Activated T-cell treated with anti-CD3 and anti-CD28 coated beads for 48 hours (primary cell): Measurements from ENCODE around the gene CPT1B.
"Not testable (repeated sequence)": the region's sequence is repeated elsewhere in the genome, so short reads cannot be mapped to it uniquely, and the experiment has no call there.

Source experiments
- DNase-seq: peaks from one replicate; pipeline ENCODE4 v3.0.0-alpha.2; 2020; ENCODE audit warnings: low read depth

CPT1B gene

DNA sequence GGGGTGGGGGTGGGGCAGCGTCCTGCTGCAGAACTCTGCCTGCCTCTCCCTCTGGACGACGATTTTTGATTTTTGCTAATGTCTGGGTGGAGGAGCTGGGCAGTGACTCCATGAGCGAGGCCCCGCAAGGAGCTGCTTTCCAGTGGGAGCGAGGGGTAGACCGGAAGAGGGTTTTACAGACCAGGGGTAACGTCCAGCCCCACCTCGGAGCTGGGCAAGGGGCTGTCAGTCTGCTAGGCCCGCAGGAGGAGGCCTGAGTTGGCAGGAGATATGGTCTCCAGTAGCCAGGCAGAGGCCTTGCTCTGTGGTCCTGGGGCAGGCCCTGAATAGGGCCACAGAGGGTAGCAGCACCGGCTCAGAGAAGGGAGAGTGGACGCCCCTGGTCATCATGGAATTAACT is 31.4 kb upstream of the CPT1B start:
- DNase-seq = no peak

GRCh38 chr22:50608996-50609395 is 30.8 kb upstream of the CPT1B start:
- DNase-seq = no peak

- DNase-seq = not testable (repeated sequence)
Measured at GRCh38 chr22:50608058-50608840, 30.0 kb upstream of the CPT1B start.

DNA sequence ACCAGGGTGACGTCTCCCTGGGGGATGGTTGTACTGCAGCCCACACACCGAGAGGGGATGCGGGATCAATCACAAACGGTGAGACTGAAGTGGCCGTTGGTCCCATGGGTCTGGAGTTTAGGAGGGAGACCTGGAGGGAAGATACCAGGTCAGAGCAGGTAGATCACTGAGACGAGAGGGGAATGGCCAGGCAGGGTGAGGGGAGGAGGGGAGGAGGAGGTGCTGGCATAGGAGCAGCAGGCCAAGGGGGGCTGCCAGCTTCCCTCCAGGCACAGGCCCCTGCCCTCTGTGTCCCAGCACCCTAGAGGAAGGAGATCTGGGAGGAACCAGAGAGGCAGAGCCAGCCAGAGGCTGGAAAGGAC is 29.4 kb upstream of the CPT1B start:
- DNase-seq = no peak

- no peak for DNase-seq
Measured at GRCh38 chr22:50606946-50607658, 28.9 kb upstream of the CPT1B start.

DNA sequence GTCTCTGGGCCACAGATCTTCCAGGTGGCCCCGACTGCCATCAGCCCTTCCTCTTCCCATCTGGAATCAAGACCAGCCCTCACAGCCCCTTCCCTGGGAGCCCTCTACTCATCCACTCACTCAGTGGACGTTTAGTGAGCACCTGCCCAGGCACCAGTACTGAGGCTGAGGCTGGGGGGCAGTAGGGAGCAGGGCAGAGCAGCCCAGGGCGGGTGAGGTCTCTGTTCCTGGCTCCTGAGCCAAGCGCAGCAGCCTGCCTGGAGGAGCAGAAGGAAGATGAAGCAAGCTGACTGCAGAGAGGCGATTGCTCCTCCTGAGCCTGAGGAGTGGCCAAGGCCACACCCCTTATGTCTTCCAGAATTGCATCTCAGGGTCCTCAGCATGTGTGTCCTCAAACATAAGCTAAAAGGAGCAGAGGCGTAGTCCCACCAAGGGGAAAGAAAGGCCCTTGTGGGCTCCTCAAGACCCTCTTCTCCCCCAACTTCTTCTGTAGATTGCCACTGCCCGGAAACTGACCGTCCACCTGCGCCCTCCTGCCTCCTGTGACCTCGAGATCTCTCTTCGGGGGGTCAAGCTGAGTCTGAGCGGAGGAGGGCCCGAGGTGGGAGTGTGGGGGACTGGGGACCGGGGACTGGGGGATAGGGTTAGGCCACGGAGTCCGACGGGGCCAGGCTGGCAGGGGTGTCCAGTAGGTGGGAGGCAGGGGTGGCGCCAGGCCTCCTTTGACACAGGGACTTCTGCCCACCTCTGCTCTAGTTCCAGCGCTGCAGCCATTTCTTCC is 28.1 kb upstream of the CPT1B start:
- DNase-seq = no peak

DNA sequence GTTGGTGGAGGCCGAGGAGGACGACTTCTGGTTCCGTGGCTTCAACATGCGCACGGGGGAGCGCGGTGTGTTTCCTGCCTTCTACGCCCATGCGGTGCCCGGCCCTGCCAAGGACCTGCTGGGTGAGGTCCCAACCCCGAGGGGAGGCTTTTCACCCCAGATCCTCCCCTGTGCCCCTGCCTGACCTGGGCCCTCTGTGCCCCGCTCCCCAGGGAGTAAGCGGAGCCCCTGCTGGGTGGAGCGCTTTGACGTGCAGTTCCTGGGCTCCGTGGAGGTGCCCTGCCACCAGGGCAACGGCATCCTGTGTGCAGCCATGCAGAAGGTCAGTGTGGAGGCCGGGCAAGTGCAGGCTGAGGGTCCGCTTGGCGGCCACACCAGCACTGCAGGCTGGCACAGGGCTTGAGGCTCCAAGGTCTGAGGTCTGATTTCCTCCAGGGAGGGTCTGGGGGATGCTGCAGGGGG is 27.4 kb upstream of the CPT1B start:
- no peak for DNase-seq

- DNase-seq = no peak
Measured at GRCh38 chr22:50605002-50605612, 26.9 kb upstream of the CPT1B start.

DNA sequence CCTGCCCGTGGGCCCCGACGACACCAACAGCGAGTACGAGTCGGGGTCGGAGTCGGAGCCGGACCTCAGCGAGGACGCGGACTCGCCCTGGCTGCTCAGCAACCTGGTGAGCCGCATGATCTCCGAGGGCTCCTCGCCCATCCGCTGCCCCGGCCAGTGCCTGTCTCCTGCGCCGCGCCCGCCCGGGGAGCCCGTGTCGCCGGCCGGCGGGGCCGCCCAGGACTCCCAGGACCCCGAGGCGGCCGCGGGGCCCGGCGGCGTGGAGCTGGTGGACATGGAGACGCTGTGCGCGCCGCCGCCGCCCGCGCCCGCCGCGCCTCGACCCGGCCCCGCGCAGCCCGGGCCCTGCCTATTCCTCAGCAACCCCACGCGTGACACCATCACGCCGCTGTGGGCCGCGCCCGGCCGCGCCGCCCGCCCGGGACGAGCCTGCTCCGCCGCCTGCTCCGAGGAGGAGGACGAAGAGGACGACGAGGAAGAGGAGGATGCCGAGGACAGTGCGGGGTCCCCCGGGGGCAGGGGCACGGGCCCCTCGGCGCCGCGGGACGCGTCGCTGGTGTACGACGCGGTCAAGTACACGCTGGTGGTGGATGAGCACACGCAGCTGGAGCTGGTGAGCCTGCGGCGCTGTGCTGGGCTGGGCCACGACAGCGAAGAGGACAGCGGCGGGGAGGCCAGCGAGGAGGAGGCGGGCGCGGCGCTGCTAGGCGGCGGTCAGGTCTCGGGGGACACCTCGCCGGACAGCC is 26.2 kb upstream of the CPT1B start:
- no peak for DNase-seq

DNA sequence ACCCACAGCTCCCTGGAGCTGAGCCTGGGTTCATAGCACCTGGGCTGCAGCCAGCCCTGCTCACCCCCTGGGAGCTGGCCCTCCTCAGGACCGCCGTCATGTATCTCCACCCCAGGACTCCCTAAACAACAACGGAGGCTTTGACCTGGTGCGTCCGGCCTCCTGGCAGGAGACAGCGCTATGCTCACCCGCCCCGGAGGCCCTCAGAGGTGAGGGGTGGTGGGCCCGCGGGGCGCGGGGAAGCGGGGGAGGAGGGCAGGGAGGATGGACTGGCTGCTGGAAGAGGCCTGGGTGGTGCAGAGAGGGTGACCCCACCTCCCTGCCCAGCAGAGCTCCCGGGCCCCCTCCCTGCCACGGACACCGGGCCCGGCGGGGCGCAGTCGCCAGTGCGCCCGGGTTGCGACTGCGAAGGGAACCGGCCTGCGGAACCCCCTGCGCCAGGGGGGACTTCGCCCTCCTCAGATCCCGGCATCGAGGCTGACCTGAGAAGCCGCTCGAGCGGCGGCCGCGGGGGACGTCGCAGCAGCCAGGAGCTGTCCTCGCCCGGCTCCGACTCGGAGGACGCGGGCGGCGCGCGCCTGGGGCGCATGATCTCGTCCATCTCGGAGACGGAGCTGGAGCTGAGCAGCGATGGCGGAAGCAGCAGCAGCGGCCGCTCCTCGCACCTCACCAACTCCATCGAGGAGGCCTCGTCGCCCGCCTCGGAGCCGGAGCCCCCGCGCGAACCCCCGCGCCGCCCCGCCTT is 25.5 kb upstream of the CPT1B start:
- no peak for DNase-seq

GRCh38 chr22:50602338-50602700 is 24.1 kb upstream of the CPT1B start:
- DNase-seq = no peak

- DNase-seq = no peak
Measured at GRCh38 chr22:50601669-50602337, 23.6 kb upstream of the CPT1B start.

DNA sequence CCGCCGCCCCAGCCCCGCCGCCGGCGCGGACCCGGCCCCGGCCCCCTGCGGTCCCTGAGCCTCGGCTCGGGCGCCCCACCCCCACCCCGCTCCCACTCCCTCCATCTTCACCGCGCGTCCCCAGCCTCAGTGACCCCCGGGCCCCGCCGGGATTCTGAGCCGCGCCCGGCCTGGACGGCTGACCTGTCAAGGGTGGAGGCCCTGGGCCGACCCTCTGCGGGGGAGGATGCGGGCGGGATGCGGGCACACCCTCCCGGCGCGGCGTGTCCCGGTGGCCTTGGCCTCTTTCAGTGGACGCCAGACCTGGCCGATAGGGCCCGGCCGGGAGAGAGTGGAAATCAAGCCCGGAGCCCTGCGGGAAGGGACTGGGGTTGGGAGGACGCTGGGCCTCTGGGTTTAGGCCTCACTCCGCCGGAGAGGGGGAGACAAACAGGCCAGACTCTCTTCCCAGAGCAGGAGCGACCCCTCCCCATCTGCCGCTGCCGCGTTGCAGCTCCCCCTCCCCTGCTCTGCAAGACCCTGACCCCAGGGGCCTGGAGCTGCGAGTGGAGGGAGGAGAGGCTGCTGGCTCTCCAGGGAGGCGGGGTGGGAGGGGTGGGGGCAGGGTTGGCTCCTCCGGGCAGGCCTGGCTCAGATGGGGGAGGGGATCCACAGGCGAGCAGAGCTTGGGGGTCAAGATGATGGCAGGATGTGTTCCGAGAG is 22.9 kb upstream of the CPT1B start:
- no peak for DNase-seq

- no peak for DNase-seq
Measured at GRCh38 chr22:50600538-50600937, 22.3 kb upstream of the CPT1B start, which contains the start of gene MAPK8IP2. TSS of gene MAPK8IP2 (plus strand) at chr22:50600793. CDS start at chr22:50600819, 26 bp downstream.

GRCh38 chr22:50599816-50600455 is 21.7 kb upstream of the CPT1B start:
- peak; percentile 55 for DNase-seq

GRCh38 chr22:50597097-50597496 is 18.9 kb upstream of the CPT1B start:
- DNase-seq = no peak

GRCh38 chr22:50595189-50595588 is 17.0 kb upstream of the CPT1B start:
- DNase-seq = no peak

DNA sequence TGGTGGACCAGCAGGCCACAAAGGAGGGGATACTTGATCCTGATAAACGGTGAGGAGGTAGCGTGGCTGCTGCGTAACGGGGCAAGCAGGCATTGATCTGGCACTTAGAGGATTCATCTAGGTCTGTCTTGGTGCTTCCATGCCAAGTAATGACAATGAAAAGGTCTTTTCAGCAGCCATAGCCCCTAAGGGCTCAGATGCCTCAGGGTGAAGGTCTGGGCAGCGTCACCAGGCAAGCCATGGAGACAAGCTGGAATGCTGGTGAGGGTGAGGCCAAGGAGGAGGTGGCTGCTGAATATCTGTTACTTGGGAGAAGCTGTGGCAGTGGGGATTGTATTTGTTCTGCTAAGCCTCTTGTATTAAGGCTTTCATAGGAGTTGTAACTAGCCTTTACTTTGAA is 9.2 kb upstream of the CPT1B start:
- no peak for DNase-seq

DNA sequence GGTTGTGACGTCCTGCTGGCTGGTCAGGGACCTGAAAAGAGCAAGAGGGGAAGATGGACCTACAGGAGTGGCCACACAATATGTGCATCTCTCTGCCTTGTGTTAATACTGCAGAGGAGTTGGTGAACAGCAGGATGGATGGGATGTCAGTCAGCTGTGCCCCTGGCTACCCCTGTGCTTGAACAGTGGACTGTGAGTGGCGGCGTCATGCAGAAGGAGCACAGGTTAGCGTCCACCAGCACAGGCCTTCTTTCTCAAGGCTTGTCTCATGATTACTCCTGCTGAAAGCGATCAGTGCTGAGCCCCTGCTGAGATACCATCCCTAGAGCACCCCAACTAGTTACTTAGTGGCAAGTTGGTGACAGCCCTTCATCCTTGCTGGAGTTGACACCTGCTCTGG is 8.2 kb upstream of the CPT1B start:
- no peak for DNase-seq
